ENCODE measurements around the gene ANKRD40.

DNA sequence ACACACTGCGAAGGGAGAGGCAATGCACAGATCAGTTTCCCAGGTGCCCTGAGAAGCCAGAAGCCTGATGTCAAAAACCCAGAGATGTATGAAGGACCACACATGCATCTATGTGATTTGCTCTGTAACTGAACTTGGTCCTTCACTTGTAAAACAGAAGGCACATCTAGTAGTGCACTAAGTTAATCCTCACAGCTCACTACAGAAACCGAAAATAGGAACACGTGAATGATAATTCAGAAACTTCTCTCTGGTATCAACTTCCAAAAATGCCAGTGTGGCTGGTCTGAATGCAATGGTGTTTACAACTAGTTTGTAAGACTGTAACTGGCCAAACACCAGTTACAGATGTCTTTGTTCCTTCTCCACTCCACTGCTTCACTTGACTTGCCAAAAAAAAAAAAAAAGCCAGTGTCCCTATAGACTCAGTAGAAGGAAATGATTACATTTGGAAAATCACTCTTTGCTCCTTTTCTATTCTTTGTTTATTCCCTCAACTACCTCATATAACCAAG is 11.3 kb downstream of the ANKRD40 start:
- TF ChIP-seq NFXL1 (IDR thresholded peaks at IDR 0.05; ENCODE audit: borderline replicate concordance) (no peak), TCF12 (IDR thresholded peaks at IDR 0.05; ENCODE audit: low read depth, low read length) (no peak), SIN3A (IDR thresholded peaks at IDR 0.05; ENCODE audit: low read depth, low read length) (no peak)
- TF ChIP-seq, protein P1, sequence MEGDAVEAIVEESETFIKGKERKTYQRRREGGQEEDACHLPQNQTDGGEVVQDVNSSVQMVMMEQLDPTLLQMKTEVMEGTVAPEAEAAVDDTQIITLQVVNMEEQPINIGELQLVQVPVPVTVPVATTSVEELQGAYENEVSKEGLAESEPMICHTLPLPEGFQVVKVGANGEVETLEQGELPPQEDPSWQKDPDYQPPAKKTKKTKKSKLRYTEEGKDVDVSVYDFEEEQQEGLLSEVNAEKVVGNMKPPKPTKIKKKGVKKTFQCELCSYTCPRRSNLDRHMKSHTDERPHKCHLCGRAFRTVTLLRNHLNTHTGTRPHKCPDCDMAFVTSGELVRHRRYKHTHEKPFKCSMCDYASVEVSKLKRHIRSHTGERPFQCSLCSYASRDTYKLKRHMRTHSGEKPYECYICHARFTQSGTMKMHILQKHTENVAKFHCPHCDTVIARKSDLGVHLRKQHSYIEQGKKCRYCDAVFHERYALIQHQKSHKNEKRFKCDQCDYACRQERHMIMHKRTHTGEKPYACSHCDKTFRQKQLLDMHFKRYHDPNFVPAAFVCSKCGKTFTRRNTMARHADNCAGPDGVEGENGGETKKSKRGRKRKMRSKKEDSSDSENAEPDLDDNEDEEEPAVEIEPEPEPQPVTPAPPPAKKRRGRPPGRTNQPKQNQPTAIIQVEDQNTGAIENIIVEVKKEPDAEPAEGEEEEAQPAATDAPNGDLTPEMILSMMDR (IDR thresholded peaks at IDR 0.05 in 2 of 3, conservative IDR thresholded peaks at IDR 0.05 in 1 of 3; ENCODE audit: control insufficient read depth in 2 of 3, extremely low read depth in 1 of 3, insufficient read depth in 1 of 3, low read depth in 3 of 3, low read length in 3 of 3): no peak
- TF ChIP-seq, protein P2, sequence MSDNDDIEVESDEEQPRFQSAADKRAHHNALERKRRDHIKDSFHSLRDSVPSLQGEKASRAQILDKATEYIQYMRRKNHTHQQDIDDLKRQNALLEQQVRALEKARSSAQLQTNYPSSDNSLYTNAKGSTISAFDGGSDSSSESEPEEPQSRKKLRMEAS (IDR thresholded peaks at IDR 0.05; ENCODE audit: low read depth, low read length): no peak
